HL-60/S4 treated with retinoic acid at 250 ng/mL for 4 days and 3 days (cell line): ENCODE results near the gene THSD4.

ENCODE experiments used
- in situ Hi-C: fragments of 300-500 bp; cut with MboI; formaldehyde crosslinking; loops from 2 replicates; pipeline ENCODE4 v1.7.0; 2022; ENCODE audit warnings: low sequenced_read_pairs

The THSD4 gene

DNA sequence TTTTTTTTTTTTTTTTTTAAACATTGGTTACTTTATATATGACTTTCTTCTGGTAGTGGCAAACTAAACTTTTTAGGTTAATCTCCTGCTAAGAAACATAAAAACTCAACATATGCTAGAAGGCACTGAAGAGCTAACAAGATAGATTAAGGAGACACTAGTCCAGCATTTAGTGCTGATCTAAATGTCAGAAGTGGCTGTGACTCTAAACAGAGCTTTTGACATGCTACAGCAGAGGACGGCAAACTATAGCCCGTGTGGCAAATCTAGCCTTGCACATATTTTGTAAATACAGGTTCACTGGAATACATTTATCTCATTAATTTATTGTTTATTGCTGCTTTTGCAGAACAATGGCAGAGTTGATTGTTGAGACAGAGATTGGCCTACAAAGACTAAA is 715.7 kb downstream of the THSD4 start:
- in situ Hi-C loops = no loop called here
